Dedifferentiated amniotic fluid mesenchymal stem cell (primary cell): ENCODE results near the gene UPF2.
"Not testable (repeated sequence)": the region's sequence is repeated elsewhere in the genome, so short reads cannot be mapped to it uniquely, and the experiment has no call there.

Experiments used
- DNase-seq: peaks from one replicate; pipeline ENCODE4 v3.0.0-alpha.2; 2016; ENCODE audit errors: extremely low spot score

Gene UPF2, protein sequence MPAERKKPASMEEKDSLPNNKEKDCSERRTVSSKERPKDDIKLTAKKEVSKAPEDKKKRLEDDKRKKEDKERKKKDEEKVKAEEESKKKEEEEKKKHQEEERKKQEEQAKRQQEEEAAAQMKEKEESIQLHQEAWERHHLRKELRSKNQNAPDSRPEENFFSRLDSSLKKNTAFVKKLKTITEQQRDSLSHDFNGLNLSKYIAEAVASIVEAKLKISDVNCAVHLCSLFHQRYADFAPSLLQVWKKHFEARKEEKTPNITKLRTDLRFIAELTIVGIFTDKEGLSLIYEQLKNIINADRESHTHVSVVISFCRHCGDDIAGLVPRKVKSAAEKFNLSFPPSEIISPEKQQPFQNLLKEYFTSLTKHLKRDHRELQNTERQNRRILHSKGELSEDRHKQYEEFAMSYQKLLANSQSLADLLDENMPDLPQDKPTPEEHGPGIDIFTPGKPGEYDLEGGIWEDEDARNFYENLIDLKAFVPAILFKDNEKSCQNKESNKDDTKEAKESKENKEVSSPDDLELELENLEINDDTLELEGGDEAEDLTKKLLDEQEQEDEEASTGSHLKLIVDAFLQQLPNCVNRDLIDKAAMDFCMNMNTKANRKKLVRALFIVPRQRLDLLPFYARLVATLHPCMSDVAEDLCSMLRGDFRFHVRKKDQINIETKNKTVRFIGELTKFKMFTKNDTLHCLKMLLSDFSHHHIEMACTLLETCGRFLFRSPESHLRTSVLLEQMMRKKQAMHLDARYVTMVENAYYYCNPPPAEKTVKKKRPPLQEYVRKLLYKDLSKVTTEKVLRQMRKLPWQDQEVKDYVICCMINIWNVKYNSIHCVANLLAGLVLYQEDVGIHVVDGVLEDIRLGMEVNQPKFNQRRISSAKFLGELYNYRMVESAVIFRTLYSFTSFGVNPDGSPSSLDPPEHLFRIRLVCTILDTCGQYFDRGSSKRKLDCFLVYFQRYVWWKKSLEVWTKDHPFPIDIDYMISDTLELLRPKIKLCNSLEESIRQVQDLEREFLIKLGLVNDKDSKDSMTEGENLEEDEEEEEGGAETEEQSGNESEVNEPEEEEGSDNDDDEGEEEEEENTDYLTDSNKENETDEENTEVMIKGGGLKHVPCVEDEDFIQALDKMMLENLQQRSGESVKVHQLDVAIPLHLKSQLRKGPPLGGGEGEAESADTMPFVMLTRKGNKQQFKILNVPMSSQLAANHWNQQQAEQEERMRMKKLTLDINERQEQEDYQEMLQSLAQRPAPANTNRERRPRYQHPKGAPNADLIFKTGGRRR

DNA sequence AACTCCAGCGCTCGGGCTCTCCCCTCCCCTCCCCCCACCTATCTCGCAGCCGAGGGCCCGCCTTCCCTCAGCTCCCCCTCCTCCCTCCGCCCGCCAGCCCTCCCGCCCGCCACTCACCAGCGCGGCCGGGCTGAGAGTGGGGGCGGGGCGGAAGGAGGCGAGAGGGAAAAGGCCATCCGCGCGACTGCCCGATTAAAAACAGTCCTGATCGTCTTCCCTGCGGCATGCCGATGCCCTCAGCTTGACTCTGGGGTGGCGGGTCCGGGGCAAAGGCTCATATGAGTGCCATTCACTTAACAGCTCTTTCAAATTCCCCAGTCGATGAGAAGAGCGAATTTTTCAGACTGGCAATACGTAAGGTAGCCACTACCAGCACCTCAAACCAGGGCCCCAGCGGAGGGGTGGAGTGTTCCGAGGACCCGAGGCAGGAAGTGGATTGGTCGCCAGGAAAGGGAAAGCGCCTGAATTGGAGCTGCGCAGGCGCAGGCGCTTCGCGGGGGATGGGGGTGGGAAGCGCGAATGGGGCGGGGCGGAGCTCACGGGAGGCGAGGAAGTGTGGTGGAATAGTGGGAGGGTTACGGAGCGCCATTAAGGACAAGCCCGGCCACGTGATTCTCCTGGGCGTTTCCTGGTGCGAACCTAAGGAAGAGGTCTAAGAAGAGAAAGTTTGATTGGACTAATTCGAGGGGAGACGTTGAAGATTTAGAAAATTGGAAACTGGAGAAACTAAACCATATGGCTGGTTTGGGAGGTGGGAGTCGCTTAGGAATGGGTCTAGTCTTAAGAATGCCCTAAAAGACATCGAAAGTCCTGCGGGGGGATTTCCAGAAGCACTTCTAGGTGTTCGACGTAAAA is at the start of gene UPF2:
Gene UPF2 (minus strand): TSS at position 13 of the 855 bp plus-strand sequence. CDS start 7,386 bp downstream, outside the sequence.
- peak; percentile 98 for DNase-seq

DNA sequence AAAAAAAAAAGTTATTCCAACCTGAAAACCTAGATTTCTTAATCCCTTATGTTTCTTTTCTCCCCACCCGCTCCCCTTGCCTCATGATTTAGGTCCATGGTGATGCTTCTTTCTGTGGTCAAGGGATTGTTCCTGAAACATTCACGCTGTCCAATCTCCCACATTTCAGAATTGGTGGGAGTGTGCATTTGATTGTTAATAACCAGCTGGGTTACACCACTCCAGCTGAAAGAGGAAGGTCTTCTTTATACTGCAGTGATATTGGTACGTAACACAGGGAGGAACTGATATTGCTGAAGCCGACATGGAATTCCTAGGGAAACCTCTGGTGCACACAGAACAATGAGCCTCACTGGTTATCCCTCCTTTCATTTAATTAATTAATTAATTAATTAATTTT is 48.8 kb upstream of the UPF2 start:
- DNase-seq: no peak

DNA sequence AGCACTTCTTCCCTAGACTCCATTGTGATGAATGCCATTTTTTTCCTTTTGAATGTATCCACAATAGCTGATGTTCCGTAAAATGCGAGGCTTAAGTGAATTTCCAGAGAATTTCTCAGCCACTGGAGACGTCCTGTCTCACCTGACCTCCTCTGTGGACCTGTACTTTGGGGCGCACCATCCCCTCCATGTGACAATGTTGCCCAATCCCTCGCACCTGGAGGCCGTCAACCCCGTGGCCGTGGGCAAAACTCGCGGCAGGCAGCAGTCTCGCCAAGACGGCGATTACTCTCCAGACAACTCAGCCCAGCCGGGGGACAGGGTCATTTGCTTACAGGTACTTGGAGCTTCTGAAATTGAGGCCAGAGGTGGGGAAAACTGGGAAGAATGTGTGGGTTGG is 46.3 kb upstream of the UPF2 start:
- DNase-seq: no peak

DNA sequence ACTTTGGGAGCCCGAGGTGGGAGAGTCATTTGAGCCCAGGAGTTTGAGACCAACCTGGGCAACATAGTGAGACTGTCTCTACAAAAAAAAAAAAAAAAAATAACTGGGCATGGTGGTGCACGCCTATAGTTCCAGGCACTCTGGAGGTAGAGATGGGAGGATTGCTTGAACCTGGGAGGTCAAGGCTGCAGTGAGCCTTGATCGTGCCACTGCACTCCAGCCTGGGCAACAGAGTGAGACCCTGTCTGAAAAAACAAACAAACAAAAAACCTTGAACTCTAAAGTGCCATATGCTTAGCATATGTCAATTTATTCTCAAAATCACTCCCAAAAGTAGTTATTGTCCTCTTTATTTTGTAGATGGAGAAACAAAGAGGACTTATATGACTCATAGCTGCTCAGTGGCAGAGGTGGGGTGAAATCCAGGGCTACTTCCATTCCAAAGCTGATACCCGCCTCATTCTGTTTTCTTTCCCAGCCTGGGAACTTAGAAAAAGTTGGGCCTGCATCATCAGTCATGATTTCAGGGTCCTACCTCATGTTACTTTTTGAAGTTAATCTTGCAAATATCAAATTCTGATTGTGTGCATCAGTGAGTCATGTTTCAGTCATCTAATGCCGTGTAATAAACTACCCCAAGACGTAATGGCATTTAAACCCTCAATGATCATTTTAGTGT is 39.4 kb upstream of the UPF2 start:
- peak; percentile 22 for DNase-seq

DNA sequence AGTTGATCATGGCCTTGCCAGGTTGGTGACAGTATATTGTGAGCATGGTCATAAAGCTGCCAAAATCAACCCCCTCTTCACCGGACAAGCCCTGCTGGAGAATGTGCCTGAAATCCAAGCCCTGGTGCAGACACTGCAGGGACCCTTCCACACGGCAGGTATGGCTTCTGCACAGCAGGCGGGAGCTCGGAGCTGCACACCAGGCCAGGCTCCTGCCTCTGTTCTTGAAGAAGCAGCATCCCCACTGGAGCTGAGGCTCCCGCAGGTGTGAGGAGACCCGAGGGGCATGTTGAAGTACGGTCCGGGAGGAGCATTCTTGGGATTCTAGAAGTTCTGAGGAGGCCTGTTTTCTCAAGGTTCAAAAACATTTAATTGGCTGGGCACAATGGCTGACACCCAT is 38.9 kb upstream of the UPF2 start:
- no peak for DNase-seq

DNA sequence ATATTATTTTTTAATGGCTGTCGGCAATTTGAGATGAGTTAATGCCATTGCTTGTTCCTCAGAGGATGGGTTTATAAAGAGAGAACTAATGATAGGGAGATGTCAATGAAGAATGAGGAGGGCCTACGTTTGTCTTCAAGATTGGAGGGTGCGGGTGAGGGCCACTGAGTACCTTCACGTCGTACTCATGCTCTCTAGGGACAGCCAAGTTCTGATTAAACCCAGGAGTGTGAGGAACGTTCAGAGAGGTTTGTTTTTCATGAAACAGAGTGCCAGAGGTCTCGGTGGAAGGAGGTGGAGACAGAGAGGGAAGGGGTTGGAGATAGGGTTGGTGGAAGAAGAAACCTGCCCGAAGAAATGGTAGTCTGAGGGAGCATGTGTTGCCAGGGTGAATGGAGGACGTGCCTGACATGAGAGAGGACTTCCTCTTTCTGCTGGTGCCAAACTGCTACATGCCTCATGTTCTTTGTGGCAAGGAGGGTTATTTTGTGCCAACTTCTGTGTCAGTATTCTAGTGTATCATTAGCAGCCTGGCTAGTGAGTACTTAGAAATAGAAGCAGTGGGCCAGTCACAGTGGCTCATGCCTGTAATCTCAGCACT is 35.1 kb upstream of the UPF2 start:
- no peak for DNase-seq

DNA sequence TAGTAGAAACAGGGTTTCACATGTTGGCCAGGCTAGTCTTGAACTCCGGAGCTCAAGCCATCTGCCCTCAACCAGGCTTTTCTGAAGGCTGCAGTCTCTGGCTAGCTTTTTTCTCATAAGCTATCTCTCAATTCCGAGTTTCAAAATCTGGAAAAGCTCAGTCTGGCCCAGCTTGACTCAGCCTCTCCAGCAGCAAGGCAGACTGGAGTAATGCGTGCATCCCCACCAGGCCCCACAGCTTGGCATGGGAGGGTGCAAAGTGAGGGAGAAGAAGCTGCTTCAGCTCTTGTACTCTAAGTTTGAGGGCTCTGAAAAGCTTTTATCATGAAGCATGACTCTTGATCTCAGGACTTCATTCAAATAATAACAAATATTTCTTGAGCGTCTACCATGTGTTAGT is 30.9 kb upstream of the UPF2 start:
- DNase-seq: no peak

DNA sequence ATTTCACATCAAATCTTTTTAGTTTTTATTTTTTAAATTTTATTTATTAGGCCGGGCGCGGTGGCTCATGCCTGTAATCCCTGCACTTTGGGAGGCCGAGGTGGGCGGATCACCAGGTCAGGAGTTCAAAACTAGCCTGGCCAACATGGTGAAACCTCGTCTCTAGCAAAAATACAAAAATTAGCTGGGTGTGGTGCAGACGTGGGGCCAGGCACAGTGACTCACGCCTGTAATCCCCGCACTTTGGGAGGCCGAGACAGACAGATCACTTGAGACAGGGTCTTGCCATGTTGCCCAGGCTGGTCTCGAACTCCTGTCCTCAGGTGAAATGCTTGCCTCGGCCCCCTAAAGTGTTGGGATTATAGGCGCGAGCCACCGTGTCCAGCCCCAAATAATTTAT is 28.8 kb upstream of the UPF2 start:
- not testable (repeated sequence) for DNase-seq

DNA sequence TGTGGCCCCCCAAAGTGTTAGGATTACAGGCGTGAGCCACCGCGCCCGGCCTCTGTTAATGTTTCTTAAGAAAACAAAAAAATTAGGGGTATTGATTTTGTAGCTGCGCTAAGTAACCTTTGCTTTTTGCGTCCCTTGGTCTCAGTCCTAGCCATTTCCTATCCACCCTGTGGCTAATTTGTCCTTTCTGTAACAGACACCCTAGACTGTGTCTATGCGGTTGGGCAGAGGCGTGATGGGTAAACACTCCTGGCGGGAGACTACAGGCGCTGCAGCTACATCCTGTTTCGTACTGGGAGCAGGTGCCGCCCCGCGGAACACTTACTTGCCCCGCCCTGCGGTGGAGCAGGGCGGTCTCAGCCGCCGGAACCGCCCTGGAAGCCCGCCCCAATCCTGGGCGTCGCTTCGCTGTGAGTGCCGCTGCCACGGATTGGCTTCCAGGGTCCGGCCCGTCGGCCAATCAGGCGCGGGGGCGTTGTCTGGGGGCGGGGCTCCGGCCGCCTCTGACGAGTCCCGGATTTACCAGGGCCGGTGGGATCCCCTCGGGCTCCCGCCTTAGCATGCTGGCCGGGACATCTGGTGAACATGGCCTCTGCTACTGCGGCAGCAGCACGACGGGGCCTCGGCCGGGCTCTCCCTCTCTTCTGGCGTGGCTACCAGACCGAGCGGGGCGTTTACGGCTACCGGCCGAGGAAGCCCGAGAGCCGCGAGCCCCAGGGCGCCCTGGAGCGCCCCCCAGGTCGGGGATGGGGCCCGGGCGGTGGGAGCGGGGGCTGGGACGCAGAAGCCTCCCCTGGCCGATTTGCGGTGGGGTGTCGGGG is 26.1 kb upstream of the UPF2 start, which contains the start of gene DHTKD1:
Gene DHTKD1 (plus strand): TSS at position 506 of the 821 bp plus-strand sequence. CDS start 80 bp downstream, at position 586.
- peak; percentile 96 for DNase-seq

DNA sequence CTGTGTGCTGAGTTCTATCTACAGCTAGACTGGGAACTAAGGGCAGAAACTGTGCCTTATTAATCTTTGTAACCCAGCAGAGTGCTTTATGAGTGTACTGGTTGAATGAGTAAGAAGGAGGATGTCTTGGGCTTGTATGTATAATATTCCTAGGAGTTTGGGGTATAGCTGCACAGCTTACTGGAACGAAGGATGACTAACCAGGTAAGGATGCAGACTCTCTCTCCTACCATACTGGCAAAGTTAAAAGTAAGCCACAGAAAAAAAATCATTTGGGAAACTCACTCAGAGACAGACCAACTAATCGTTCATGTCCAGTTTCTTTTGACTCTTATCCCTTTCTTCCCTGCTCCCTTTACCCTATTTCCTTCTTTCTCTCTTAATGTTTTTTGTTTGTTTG is 24.7 kb upstream of the UPF2 start:
- no peak for DNase-seq

DNA sequence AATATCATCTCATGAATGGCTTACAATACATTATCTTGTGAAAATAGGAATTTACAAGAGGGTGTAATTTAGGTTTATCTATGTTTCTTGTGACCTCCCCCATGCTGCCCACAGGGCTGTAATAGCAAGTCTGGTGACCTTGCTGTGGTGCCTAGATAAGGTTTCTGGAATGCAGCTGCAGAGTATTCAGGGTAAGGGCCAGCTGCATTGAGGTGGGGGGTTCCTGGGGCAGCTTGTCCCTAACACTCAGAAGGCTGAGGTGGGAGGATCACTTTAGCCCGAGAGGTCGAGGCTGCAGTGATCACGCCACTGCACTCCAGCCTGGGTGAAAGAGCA is 20.8 kb upstream of the UPF2 start:
- DNase-seq: no peak

DNA sequence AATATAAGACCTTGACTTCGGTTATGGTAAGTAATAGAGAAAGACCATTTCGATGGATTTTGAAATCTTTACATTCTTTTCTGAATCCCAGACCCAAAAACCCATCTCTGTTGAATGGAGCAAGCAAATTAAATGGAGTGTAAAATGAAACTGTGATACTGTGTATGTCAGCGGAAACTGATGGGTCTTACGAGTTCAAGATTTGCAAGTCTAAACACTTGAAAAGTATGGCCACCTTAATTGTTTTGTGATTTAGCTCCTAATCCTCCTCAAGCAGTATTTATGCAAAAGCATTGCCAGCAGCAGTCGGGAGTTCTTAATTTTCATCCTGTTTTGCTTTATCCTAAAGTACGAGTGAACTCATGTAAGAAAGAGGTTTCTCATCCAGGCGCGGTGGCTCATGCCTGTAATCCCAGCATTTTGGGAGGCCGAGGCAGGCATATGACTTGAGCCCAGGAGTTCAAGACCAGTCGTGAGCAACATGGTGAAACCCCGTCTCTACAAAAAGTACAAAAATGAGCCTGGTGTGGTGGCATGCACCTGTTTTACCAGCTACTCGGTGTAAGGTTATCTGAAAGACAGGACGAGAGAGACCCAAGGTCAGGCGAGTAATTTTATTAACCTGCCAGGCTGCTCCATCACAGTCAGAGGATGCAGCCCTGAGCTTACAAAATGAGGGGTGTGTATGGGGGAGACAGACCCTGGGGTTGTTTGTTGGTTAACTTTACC is 20.3 kb upstream of the UPF2 start:
- DNase-seq: no peak

DNA sequence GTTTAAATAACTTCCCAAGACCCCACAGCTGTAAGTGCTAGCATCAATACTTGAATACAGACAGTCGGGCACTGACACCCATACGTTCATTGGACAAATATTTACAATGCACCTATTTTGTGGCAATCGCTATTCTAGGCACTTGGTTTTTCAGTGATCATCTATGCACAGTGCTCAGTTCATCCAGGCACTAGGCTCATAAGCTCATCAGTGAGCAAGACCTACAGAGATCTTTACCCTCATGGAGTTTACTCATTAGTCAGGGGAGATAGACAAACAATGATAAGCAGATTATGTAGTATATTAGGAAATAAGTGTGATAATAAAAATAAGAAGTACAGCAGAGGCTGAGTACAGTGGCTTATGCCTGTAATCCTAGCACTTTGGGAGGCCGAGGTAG is 18.5 kb upstream of the UPF2 start:
- no peak for DNase-seq

DNA sequence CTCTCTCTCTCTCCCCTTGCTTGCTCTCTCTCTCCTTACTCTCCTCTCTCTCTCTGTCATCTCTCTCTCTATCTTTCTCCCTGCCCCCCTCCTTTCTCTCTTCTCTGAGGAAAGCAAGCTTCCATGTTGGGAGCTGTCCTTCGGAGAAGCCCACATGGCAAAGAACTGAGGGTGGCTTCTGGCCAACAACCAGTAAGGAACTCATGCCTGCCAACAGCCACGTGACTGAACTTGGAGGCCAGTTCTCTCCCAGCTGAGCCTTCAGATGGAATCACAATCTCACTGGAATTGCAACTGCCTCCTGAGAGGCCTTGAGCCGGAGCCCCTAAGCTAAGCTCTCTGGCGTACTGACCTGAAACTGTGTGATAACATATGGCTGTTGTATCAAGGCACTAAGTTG is 14.1 kb upstream of the UPF2 start:
- DNase-seq: no peak

DNA sequence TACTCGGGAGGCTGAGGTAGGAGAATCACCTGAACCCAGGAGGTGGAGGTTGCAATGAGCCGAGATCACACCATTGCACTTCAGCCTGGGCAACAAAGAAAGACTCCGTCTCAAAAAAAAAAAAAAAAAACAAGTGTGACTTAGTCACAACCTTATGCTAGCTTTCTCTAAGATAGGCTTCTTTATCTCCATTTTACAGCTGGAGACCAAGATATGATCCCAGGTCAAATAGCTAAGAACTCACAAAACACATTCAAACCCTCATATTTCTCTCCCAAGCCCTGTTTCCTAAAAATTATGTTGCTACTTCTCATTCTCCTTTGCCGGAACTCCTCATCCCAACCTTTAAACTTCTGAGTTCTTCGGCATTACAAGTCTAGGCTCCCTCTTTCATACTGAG is 13.1 kb upstream of the UPF2 start:
- no peak for DNase-seq

DNA sequence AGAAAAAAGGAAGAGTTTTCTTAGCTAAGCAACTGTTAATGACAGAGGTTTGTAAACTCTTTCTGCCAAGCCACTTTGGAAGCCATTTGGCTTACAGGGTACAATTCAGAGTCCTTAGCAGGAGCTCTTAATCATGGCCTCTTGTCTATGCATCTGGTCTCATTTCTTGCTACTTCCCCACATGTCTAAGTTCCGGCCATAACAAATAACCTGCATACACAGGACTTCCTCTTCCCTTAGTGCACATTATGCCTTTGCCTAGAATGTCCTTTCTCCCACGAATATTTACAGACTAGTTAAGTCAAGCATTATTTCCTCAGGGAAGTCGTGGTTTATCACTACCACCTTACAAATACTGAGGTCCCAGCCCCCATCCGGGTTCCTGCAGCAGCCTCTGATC is 8.6 kb upstream of the UPF2 start:
- no peak for DNase-seq

DNA sequence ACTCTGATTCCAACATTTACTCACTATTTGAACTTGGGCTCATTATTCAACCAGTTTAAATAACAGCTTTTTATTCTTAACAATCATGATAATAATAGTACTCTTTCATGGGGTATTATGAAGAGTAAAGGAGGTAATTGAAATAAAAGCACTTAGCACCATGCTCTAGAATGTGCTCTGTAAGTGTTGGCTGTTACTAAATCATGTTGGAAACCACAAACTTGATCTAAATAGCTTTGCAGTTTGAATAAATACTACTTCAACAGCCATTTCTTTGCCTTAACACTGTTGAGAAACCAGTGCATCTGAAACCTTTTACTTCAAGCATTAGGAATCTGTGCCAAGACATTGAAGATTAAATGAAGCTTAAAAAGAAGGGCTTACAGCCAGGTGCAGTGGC is 7.9 kb upstream of the UPF2 start:
- no peak for DNase-seq

DNA sequence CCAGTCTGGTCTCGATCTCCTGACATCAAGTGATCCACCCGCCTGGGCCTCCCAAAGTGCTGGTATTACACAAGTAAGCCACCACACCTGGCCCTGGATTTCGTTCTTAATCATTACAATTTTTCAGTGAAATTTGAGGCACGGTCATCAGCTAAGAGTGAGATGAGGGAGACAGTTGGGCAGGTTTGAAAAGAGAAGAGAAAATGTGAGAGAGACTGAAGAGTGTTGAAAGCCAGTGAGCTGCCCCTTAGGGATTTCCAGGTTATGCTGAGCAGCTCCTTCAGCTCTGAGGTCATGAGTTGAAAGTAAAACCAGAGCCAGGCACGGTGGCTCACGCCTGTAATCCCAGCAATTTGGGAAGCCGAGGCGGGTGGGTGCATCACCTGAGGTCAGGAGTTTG is 5.9 kb upstream of the UPF2 start:
- DNase-seq: no peak

DNA sequence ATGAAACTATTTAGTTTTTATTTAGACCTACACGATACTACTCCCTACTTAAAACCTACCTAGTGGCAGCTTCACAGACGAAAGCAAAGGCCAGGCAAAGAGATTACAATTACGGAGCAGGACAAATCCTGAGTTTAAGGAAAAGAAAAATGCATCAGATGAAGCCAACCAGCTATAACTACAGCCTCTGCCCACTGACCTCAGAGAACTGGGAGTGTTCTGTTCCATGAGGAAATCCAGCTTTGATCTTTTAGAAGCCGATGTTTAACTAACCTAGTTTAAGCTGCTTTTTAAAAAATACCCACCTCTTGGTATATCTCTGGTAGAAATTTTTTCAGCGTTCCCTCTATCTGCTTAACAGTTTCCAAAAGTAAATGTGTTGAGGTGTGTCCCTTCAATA is 3.0 kb upstream of the UPF2 start:
- no peak for DNase-seq
